DMS 273 treated with DMSO at 0.1 percent for 48 hours (cell line): ENCODE measurements around the gene DCAF5.
"Not testable (repeated sequence)": the region's sequence is repeated elsewhere in the genome, so short reads cannot be mapped to it uniquely, and the experiment has no call there.

Source experiments
- DNase-seq: peaks from one replicate; lab custom pipeline; 2025; lab: John Stamatoyannopoulos, UW

Gene DCAF5

DNA sequence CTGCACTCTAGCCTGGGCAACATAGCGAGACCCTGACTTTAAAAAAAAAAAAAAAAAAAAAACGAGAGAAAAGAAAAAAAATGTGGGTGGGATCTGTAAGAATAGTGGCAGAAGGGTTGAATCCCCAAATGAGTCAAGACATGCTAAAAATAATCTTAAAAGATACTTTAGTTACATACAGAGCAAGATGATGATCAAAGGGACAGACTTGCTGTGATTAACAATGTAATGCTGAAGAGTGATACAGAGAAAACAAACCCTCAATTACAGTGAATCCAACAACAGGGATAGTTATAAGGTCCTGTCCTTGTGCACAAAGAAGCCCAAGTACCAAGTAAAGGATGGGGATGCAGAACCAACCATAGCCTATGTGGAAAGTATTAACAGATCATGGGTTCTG lies 80.3 kb downstream of the DCAF5 start:
- no peak for DNase-seq

DNA sequence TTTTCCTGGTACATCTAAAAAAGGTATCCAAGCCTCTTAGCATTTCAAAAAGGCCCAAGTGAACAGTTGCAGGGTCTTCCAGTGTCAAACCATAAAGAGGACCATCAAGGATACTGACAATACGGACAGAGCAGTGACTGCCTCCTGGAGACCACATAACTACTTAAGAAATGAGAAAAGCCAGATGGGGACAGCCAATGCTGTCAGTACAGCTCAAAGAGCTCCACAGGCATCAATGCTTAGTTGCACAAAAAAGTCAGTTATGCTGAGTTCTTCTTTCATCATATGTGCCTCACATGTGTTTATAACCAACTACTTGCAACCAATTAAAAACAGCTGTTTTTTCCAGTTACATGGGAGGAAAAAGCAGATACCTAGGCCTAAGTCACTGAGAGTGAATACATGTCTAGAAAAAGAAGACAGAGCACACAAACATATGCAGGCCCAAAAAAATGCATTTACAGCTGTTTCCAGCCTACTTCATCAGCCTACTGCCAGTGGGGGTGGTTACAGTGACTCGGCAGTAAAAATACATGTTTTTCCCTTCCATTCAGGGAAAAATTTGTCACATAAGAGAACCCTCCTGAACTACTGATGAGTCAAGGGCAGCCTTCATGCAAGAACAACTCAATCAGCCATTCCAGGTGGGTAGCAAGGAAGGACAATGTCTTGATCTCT lies 84.0 kb downstream of the DCAF5 start:
- no peak for DNase-seq

DNA sequence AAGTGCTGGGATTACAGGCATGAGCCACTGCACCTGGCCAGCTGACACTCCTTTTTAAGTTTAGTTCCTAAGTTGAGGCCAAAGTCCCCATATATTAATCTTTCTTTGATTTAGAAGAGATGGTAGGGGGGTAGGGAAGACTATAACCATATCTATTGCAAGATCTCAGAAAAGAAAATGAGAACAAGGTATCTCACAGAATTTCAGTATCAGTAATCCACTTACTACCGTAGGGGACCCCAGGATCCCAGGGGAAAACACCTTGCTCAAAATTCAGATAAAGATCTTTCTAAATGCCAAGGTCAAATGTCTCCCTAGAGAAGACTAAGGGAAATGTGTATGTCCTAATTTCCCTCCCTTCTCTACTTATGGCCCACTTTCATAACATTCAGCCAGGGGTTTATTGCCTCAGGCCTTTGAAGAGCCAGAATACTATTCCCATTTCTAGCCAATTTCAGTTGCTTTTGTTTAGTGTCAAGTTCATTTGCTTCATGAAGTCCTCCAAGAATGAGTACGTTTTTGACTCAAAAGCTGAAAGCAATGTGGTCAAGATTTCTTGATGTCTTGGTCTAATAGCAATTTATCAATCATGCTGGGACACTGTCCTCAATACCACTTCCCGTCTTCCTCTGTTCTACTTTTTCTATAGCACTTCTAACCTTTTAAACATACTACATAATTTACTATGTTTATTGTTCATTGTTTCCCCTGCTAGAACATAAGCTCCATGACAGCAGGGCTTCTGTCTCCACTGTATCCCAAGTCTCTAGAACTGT lies 86.3 kb downstream of the DCAF5 start:
- no peak for DNase-seq

DNA sequence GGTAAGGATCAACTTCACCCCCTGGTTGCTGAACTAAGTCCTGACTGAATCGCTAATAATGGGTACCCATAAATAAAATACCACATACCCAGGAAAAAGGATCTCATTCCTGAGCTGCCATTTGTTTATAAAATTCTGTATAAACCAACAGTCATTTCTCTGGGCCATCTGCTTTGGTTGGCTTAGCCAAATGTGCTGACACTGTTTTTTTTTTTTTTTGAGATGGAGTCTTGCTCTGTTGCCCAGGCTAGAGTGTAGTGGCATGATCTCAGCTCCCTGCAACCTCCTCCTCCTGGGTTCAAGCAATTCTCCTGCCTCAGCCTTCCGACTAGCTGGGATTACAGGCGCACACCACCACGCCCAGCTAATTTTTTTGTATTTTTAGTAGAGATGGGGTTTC lies 87.0 kb downstream of the DCAF5 start:
- not testable (repeated sequence) for DNase-seq

DNA sequence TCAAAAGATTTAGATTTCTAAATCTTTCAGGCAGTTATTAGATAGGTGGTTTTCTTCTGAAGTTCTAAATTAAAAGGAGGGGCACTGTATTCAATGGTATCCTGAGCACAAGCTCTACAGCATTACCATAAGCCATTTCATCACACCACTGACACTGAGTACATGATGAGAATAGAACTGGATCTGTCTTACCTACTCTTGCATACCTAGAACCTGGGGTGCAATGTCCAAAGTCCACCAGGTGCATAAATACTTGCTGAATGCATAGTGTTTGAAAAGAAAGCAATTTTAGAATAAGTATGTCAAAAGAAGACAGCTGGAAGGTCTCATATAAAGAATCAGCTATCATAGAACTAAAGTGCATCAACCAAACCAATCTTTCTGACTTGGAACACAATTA lies 88.3 kb downstream of the DCAF5 start:
- DNase-seq = no peak

DNA sequence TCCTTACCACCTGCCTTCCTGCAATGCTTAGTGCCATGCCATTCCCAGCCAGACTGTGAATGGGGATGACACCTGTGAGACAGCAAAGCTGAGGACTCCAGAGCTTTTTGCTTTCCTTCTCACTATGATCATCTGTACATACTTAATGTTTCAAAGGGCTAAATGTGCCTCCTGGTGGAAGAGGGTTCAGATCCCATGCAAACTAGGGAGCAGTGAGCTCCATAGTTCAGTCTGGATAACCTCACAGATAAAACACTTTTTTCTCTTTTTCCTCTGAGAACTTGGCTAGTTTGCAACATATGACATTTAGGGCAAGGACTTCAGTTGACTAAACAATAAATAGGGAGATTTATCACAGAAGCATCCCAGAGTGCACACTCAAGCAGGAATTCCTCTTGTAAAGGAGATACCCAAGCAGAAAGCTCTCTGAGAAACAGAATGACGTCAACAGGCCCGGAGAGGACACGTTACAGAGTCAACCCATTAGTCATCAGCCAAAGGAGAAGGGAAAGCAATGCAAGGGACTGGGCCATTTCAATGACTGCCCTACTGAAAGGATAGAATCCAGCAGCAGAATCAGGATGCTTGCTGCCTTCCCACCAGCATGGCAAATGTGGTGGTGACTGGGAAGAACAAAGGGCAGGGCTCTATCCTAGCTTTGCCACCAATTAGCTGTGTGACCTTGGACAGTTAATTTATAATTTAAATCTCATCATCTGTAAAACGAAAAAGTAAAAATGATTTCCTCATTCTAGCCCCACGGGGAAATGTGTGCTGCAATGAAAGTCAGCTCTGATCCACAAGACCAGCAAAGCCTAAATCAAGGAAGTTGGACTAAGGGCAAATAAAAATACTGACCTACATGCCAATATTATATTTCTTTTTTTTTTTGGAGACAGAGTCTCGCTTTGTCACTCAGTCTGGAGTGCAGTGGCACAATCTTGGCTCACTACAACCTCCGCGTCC lies 93.0 kb downstream of the DCAF5 start:
- DNase-seq = no peak

DNA sequence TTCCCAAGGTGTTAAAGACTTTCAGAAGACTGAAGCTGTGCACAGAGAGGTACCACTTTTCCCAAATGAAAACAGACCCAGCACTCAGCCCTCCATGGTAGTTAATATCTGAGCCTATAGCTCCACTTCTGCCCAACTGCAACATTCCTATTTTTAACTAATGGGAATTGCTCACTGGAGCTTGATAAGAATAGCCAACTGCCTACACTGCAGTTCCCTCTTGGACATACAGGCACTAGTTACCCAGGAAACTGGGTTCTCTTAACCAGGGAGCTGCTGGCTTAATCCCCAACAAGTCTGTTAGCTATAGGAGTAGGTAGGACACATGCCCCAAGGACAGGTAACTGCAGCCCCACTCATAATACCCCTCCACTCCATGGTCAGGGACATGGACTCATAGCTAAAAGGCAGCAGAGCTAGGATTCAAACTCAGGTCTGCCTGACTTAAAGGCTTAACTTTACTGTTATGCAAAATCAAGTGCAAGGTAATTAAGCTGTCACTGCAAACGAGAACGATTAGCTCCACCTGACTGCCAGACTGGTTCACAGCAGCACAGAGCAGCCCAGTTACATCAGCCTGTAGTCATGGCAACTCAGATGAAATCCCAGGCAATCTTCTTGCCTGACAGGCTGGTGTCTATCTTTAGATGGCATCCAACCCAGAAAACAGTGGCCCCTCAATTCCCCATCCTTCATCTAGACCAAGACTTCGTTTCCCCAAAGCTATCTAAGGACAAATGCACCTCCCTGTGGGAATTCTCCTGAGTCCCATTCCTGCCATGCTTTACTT lies 96.7 kb downstream of the DCAF5 start:
- DNase-seq = no peak

DNA sequence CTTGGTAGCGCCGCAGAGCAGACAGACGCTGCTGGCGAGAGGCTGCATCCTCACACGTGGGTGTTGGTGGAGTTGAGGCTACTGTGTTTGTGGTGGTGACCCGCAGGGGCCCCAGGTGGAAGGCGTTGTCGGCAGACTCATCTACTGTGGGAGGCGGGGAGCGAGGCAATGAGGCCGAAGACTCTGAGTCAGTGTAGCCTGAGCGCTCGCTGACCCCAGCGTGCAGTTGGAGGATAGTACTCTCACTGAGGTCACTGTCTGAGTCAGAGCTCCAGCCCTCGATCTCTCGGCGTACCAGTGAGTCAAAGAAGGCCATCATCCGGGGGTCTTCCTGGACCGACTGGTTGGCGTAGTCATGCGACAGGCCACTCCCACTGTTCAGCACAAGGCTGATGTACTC lies 97.8 kb downstream of the DCAF5 start:
- no peak for DNase-seq

DNA sequence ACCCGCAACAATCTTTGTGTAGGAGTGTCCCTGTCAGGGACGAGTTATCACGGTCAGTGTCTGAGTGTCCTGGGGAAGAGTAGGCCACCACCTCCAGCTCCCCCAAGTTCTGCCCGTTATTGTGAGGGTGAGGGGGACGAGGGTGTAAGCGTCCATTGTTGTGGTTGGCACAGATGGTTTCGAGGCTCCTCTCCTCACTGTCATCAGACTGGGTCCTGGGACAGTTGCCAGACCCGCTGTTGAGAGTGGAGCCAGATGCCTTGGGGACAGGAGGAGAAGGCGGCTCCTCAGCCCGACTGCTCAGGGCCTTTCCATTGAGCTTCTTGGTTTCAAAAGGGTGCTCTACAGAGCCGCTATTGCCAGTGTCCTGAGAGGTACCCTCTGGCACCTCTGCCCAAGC lies 98.9 kb downstream of the DCAF5 start:
- DNase-seq = no peak

DNA sequence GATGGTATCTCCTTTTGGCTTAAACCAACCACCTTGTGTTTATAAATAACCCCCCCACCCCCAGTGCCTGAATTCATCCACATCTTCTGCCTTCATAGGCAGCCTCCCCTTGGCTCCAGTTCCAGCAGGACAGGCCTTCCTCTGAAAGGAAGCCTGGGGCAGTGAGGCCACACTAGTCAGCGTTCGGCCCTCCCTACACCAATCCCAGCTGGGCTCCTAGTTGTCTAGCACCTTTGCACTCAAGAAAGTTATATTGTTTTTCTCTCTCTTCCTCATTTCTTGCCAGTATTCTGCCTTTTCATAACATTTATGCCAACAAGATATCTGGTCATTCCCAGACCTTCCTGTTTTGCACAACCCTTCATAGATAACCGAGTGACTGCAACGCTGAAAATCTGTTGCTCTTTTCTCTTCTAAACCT lies 100.7 kb downstream of the DCAF5 start:
- DNase-seq = no peak

DNA sequence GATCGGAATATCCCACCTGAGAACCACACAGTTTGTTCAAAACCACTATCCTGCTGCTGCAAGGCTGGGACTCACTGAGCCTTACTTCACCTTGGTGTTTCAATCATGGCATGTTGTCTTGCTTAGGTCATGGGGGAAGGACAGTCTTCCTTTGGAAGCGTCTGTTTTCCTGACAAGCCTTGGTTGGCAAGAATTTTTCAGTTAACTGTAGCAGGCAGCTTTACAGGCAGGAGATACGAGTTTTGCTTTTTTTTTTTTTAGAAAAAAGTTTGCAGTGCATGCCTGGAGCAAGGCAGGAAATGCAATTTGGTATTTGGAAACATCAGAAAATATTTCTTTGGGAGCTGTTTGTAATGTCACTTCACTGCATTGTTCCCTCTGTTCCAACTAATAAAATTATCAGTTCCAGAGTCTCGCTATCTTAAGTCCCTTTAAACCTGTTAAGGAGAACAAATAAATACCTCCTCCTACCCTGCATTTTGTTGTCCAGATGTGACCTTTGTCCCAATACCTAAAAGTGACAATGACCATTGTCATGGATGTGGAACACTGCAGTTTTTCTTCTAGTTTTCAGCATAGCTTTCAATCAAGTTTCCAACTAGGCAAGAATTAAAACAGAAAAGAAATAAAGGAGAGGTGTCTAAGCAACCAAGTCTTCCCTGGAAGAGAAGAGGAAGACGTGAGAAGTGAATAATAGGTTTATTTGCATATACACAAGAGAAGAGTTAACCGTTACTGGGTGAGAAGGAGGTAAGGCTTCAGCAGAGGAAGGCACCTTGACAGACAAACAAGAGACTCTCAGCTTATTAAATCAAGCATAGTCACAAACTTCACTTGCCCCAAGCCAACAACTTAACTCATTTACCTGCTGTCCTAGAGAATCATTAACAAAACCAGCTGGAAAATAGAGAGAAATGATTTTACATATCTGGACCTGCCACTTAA lies 102.4 kb downstream of the DCAF5 start:
- no peak for DNase-seq

DNA sequence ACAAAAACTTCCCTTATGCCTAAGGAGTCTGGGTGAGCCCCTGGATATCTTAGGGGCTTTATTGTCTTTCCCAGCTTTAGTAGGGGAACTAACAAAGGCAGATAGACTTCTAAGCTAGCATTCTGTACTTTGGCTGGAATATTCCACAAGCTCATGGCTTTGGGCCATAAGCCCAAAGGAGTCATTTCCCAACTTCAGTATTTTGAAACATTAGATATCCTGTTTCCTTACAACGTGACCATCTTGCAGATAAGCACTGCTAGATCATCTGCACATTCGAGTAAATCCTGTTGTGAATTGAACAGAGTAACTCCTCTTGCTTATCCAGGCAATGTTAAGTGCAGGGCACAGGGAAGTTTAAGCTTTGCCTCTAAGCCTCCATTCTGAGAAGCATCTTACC lies 103.2 kb downstream of the DCAF5 start:
- no peak for DNase-seq

DNA sequence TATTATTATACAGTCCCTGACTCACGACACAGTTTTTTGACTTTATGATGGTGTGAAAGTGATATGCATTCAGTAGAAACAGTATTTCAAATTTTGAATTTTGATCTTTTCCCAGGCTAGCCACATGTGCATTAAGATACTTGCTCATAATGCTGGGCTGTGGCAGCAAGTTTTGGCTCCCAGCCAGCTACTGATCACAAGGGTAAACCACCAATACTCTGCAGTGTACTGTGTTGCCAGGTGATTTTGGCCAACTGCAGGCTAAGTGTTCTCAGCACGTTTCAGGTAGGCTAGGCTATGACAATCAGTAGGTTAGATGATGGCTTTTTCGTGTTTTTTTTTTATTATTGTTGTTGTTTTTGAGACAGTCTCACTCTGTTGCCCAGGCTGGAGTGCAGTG lies 104.5 kb downstream of the DCAF5 start:
- no peak for DNase-seq

DNA sequence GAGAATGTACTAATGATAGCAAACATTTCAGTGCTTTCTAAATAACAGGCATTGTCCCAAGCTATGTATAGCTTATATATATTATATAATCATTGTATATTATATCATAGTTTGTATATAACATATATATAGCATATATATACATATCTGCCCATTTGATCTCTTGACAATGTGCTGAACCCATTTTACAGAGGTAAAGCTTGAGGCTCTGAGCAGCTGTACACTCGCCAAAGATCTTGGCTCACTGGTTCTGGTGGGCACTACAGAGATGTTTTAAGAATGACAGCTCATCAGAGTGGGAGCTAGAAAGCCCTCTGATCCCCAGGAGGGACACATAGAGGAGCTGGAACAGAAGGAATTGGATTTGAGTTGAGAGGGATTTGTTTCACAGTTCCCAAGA lies 105.7 kb downstream of the DCAF5 start:
- DNase-seq = no peak

DNA sequence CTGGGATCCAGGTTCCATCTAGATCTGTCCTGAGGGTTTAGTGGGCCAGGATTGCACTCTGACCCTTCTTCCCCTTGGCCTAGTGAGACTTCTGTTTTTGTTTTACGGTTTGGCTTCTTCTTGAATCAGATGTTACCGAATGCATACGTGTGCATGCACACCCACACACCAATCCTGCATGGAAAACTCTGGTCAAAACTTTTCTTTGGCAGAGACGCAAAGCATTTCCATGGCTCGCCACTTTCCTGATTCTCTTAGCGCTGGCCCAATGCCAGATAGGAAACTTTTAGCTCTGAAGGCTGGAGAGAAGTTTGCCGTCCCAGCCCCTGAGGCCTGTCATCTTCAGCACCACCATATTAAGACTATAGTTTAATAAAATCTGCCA lies 106.5 kb downstream of the DCAF5 start:
- no peak for DNase-seq

DNA sequence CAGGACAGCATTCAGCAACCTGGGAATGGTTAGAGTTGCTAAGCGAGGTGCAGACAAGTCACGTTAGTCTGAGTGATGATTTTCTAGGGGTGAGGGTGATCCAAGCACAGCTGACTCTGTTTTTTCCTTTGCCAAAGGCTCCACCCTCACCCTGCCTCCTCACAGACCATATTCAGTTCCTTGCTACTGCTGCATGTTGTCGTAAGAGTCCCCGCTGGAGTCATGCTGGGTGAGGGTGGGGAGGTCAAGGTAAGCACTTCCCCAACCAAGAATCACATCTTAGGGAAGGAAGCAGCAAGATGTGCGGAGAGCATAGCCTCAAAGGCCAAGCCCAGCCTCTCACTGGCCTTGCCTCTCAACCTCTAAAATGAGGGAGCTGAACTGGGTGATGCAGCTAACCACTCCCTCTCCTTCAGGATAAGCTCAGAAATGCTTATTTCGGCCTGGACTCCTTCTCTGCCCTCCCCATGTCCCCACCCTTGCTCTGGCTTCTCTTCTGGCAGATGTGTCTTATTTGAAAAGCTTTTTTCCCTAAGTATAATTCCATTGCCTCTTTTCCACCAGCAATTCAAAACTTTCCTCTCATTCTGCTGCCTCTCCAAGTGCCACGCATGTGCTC lies 107.0 kb downstream of the DCAF5 start:
- peak; percentile 12 for DNase-seq

DNA sequence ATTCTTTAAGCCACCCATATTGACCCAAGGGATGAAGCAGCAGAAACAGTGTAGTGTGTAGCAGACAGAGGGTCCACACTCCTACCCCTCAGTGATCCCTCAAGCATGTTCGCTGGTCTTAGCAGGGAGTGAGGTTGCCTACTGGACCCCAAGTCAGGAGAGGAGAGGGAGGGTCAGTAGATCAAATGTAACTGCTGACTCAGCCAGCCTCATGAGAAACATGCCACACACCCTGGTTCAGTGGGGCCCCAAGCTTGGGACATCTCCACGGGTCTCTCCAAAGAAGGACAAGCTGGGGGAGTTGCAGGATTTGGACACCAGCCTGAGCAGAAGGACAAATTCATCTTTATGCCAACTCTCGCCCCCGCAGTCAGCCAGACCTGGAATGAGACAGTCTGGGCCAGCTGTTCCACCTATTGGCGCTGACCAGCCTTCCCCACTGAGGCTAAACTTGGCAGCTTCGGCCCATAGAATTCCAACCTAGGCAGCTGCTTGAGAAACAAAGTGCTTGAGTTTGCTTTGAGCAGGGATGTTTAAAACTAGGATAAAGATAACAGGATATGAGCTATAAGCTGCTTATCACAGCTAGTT lies 107.9 kb downstream of the DCAF5 start:
- peak; percentile 55 for DNase-seq

DNA sequence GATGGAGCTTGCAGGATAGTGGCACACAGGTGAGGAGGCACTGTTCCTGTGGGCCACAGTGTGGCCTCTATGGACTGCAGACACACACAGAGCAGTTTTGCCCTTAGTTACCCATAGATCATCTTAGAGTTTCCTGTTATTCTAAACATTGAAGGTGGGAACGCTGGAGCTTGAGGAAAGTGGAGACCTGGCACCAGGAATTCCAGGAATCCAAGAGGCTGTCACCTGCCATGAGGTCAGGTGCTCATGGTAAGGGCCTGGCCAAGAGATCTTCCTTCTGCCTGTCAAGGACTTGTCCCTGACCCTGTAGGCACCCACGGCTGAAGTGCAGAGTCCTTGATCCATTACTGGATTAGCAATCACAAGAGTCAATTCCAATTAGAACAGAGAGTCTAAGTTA lies 108.6 kb downstream of the DCAF5 start:
- no peak for DNase-seq

DNA sequence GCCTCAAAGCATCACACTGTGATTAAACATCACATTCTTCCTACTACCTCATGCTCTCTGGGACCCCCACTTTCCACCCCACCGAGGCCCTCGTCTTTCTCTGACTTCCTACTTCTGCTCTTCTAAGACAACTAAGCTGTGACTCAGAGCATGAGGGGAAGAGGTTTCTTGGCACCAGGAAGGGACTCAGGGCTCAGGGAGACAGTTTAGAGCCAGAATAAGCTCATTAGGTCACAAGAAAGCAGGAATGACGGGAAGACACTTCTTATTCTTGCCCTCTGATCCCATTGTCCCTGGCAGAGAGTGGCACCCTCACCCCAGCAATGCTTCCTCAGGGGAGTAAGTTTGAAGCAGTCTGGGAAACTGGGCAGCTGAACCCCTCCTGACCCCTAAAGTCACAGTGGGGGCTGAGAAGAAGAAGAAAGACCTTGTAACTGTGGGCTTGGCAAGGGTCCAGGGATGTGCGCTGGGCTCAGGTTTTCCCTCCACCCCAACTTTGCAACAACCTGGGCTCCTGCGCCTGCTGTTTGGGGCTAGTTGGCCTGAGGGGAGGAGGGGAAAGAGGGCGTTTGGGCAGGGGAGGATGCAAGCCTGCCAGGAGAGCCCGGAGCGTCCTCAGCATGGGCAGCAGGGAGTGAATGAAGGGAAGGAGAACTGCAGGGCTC lies 109.2 kb downstream of the DCAF5 start:
- no peak for DNase-seq
